SK-N-SH treated with all-trans-retinoic acid at 6 μM for 48 hours (cell line): ENCODE data around the gene TSC22D1.

Source experiments
- ATAC-seq: fragments of 200-7000 bp; cut with Tn5 transposase; 3 replicates; pipeline ENCODE4 v1.9.1; 2020; ENCODE audit warnings: mild to moderate bottlenecking, moderate library complexity
- BACH2 ChIP-seq: fragments of 250-450 bp; sonication (Bioruptor Pico); IDR thresholded peaks from 2 replicates; pipeline ENCODE4 v1.9.0; 2021; ENCODE audit warnings: mild to moderate bottlenecking, borderline replicate concordance
- CREB5 ChIP-seq: fragments of 250-450 bp; sonication (Bioruptor Pico); IDR thresholded peaks from 2 replicates; pipeline ENCODE4 v1.5.1; 2020; ENCODE audit warnings: low read depth, mild to moderate bottlenecking, moderate library complexity
- CSDC2 ChIP-seq: fragments of 250-450 bp; sonication (Bioruptor Pico); IDR thresholded peaks from 2 replicates; pipeline ENCODE4 v1.5.0; 2020; ENCODE audit warnings: mild to moderate bottlenecking, moderate library complexity
- CSRNP3 ChIP-seq: fragments of 250-450 bp; sonication (Bioruptor Pico); IDR thresholded peaks from 2 replicates; pipeline ENCODE4 v1.5.1; 2021; ENCODE audit warnings: mild to moderate bottlenecking, moderate library complexity
- ESRRG ChIP-seq: fragments of 250-450 bp; sonication (Bioruptor Pico); IDR thresholded peaks from 2 replicates; pipeline ENCODE4 v1.6.1; 2021; ENCODE audit warnings: mild to moderate bottlenecking
- GLIS3 ChIP-seq: fragments of 250-450 bp; sonication (Bioruptor Pico); IDR thresholded peaks from 2 replicates; pipeline ENCODE4 v1.5.0; 2020; ENCODE audit warnings: mild to moderate bottlenecking, moderate library complexity
- ISL1 ChIP-seq: fragments of 250-450 bp; sonication (Bioruptor Pico); IDR thresholded peaks from 2 replicates; pipeline ENCODE4 v2.1.2; 2022; ENCODE audit warnings: mild to moderate bottlenecking, moderate library complexity
- OSR1 ChIP-seq: fragments of 250-450 bp; sonication (Bioruptor Pico); IDR thresholded peaks from 2 replicates; pipeline ENCODE4 v1.8.0; 2022; ENCODE audit warnings: moderate library complexity, mild to moderate bottlenecking, inconsistent platforms
- PATZ1 ChIP-seq: fragments of 250-450 bp; sonication (Bioruptor Pico); IDR thresholded peaks from 2 replicates; pipeline ENCODE4 v1.8.0; 2020; ENCODE audit warnings: mild to moderate bottlenecking, moderate library complexity, borderline replicate concordance
- POU6F1 ChIP-seq: fragments of 250-450 bp; sonication (Bioruptor Pico); IDR thresholded peaks from 2 replicates; pipeline ENCODE4 v1.8.0; 2021; ENCODE audit warnings: low read depth, mild to moderate bottlenecking, moderate library complexity, borderline replicate concordance
- PPARA ChIP-seq: fragments of 250-450 bp; sonication (Bioruptor Pico); IDR thresholded peaks from 2 replicates; pipeline ENCODE4 v1.5.0; 2020; ENCODE audit warnings: mild to moderate bottlenecking, borderline replicate concordance
- RARB ChIP-seq: fragments of 250-450 bp; sonication (Bioruptor Pico); IDR thresholded peaks from 2 replicates; pipeline ENCODE4 v1.8.0; 2021; ENCODE audit warnings: mild to moderate bottlenecking, moderate library complexity
- TCF4 ChIP-seq: fragments of 250-450 bp; sonication (Bioruptor Pico); IDR thresholded peaks from 2 replicates; pipeline ENCODE4 v1.8.0; 2021; ENCODE audit warnings: mild to moderate bottlenecking, moderate library complexity, borderline replicate concordance
- TOX ChIP-seq: fragments of 250-450 bp; sonication (Bioruptor Pico); IDR thresholded peaks from 2 replicates; pipeline ENCODE4 v1.8.0; 2021; ENCODE audit warnings: mild to moderate bottlenecking, moderate library complexity, borderline replicate concordance
- ZC3H10 ChIP-seq: fragments of 250-450 bp; sonication (Bioruptor Pico); IDR thresholded peaks from 2 replicates; pipeline ENCODE4 v1.5.1; 2021; ENCODE audit warnings: mild to moderate bottlenecking, moderate library complexity
- ZFP30 ChIP-seq: fragments of 450-650 bp; formaldehyde crosslinking; IDR thresholded peaks from 2 replicates; pipeline ENCODE4 v1.5.0; 2022; ENCODE audit warnings: mild to moderate bottlenecking, moderate library complexity
- ZNF565 ChIP-seq: fragments of 450-650 bp; formaldehyde crosslinking; conservative IDR thresholded peaks from 2 replicates; pipeline ENCODE4 v1.5.0; 2020; ENCODE audit warnings: low read depth, mild to moderate bottlenecking, moderate library complexity
- ZNF70 ChIP-seq: fragments of 450-650 bp; formaldehyde crosslinking; IDR thresholded peaks from 2 replicates; pipeline ENCODE4 v1.5.0; 2020; ENCODE audit warnings: mild to moderate bottlenecking, moderate library complexity
- ZNF8 ChIP-seq: fragments of 450-650 bp; formaldehyde crosslinking; IDR thresholded peaks from 2 replicates; pipeline ENCODE4 v1.5.0; 2020; ENCODE audit warnings: mild to moderate bottlenecking, moderate library complexity

TSC22D1 gene

GRCh38 chr13:44506719-44507118, 69.4 kb downstream of the TSC22D1 start (continued):
- no peak for TF ChIP-seq CREB5 (CRISPR knock-in tag)
- TF ChIP-seq ZNF565: no peak
- TF ChIP-seq BACH2 (CRISPR knock-in tag): no peak
- TF ChIP-seq ZFP30 (CRISPR knock-in tag): no peak
- TF ChIP-seq ISL1 (CRISPR knock-in tag): no peak
- no peak for TF ChIP-seq ZC3H10 (CRISPR knock-in tag)
- TF ChIP-seq PATZ1 (CRISPR knock-in tag): no peak
- TF ChIP-seq, all 23 proteins: peak for 0

- no peak for TF ChIP-seq TOX (CRISPR knock-in tag)
- no peak for TF ChIP-seq ZNF70 (CRISPR knock-in tag)
- TF ChIP-seq POU6F1 (CRISPR knock-in tag): no peak
- TF ChIP-seq, all 23 proteins: peak for 0
- no peak for ATAC-seq
Observed at GRCh38 chr13:44506251-44506650, 69.9 kb downstream of the TSC22D1 start.

- no peak for TF ChIP-seq ZC3H10 (CRISPR knock-in tag)
- TF ChIP-seq ISL1 (CRISPR knock-in tag): no peak
- no peak for TF ChIP-seq TCF4
- no peak for ATAC-seq
Observed at GRCh38 chr13:44504116-44504515, 72.0 kb downstream of the TSC22D1 start.

GRCh38 chr13:44498969-44499368, 77.2 kb downstream of the TSC22D1 start:
- TF ChIP-seq ZFP30 (CRISPR knock-in tag) (no peak), TOX (CRISPR knock-in tag) (no peak), ZNF70 (CRISPR knock-in tag) (no peak), GLIS3 (CRISPR knock-in tag) (no peak)
- peak; percentile 66 for ATAC-seq

GRCh38 chr13:44498502-44498901, 77.6 kb downstream of the TSC22D1 start:
- no peak for TF ChIP-seq CSRNP3 (CRISPR knock-in tag)
- no peak for TF ChIP-seq ESRRG (CRISPR knock-in tag)
- TF ChIP-seq PPARA (CRISPR knock-in tag): no peak
- no peak for TF ChIP-seq TOX (CRISPR knock-in tag)
- TF ChIP-seq PATZ1 (CRISPR knock-in tag): no peak
- TF ChIP-seq ZC3H10 (CRISPR knock-in tag): no peak
- no peak for TF ChIP-seq POU6F1 (CRISPR knock-in tag)
- TF ChIP-seq ZNF8 (CRISPR knock-in tag): no peak
- TF ChIP-seq RARB: no peak
- TF ChIP-seq TCF4: no peak
- no peak for TF ChIP-seq BACH2 (CRISPR knock-in tag)
- no peak for TF ChIP-seq ZNF565
- TF ChIP-seq ISL1 (CRISPR knock-in tag): no peak
- TF ChIP-seq OSR1 (CRISPR knock-in tag): no peak
- TF ChIP-seq CSDC2 (CRISPR knock-in tag): no peak
- no peak for TF ChIP-seq ZFP30 (CRISPR knock-in tag)
- no peak for ATAC-seq
